T-helper 2 cell treated with Interferon-gamma antibody and Interleukin-4, amounts not matched to agents 100 ng/mL and 5 ng/mL, for 36 hours (primary cell): ENCODE results near the gene AKT1S1. TPM values are rescaled to one million over a fixed set of nuclear protein-coding genes. Genes with fewer than 3 reads are reported as not detected.

Experiments
- intact Hi-C: fragments of 100-400 bp; cut with micrococcal nuclease; formaldehyde crosslinking; loops from one replicate; pipeline ENCODE4 v1.15.1; 2023
- total RNA-seq: library from RNA; stranded (reverse); gene quantifications from 2 replicates; pipeline ENCODE4 v1.2.3, GENCODE V29; 2022

AKT1S1 gene
- total RNA-seq, 1 donor from 2014 or later, result 18.4 TPM

- intact Hi-C loops, result no loop called here
Measured at GRCh38 chr19:49855277-49855675, 21.9 kb downstream of the AKT1S1 start.

- intact Hi-C loops, result no loop called here
Measured at GRCh38 chr19:49854378-49855263, 22.5 kb downstream of the AKT1S1 start.

GRCh38 chr19:49853852-49854377, 23.2 kb downstream of the AKT1S1 start:
- intact Hi-C loops, result no loop called here

GRCh38 chr19:49852631-49853126, 24.5 kb downstream of the AKT1S1 start:
- intact Hi-C loops, result no loop called here

- intact Hi-C loops, result loop anchor here (2.0 kb wide), 1 partner anchor 211 kb away; the partner anchor contains the start of gene RRAS
Measured at GRCh38 chr19:49851456-49852259, 25.5 kb downstream of the AKT1S1 start.

- intact Hi-C loops, result loop anchor here (1.0 to 2.0 kb wide), 4 partner anchors 17 to 210 kb away; partner anchors contain the start of genes PNKP and RRAS
Measured at GRCh38 chr19:49850487-49851342, 26.4 kb downstream of the AKT1S1 start, which contains the start of gene PTOV1. TSS of gene PTOV1 (plus strand) at chr19:49851159.

- intact Hi-C loops, result loop anchor here (1.0 to 2.0 kb wide), 4 partner anchors 17 to 209 kb away; partner anchors contain the start of genes PNKP and RRAS
Measured at GRCh38 chr19:49850221-49850486, 27.0 kb downstream of the AKT1S1 start.

GRCh38 chr19:49849433-49850220, 27.5 kb downstream of the AKT1S1 start:
- intact Hi-C loops, result loop anchor here (1.0 to 2.0 kb wide), 4 partner anchors 18 to 209 kb away; partner anchors contain the start of genes PNKP and RRAS

GRCh38 chr19:49848938-49849337, 28.2 kb downstream of the AKT1S1 start:
- intact Hi-C loops, result no loop called here

- intact Hi-C loops, result no loop called here
Measured at GRCh38 chr19:49847731-49848696, 29.1 kb downstream of the AKT1S1 start.

GRCh38 chr19:49846408-49846807, 30.7 kb downstream of the AKT1S1 start:
- intact Hi-C loops, result no loop called here

- intact Hi-C loops, result no loop called here
Measured at GRCh38 chr19:49845414-49845813, 31.7 kb downstream of the AKT1S1 start.

- intact Hi-C loops, result no loop called here
Measured at GRCh38 chr19:49844138-49845095, 32.7 kb downstream of the AKT1S1 start.

GRCh38 chr19:49843265-49843664, 33.9 kb downstream of the AKT1S1 start:
- intact Hi-C loops, result no loop called here

- intact Hi-C loops, result no loop called here
Measured at GRCh38 chr19:49840736-49841249, 36.4 kb downstream of the AKT1S1 start.

- intact Hi-C loops, result no loop called here
Measured at GRCh38 chr19:49840321-49840720, 36.8 kb downstream of the AKT1S1 start.

- intact Hi-C loops, result no loop called here
Measured at GRCh38 chr19:49839713-49840112, 37.4 kb downstream of the AKT1S1 start.
